Effector CD8-positive, alpha-beta T cell (primary cell): ENCODE data around the gene FRMD1.

Experiments used
- DNase-seq: peaks from one replicate; lab custom pipeline; 2025; lab: John Stamatoyannopoulos, UW

FRMD1 gene

DNA sequence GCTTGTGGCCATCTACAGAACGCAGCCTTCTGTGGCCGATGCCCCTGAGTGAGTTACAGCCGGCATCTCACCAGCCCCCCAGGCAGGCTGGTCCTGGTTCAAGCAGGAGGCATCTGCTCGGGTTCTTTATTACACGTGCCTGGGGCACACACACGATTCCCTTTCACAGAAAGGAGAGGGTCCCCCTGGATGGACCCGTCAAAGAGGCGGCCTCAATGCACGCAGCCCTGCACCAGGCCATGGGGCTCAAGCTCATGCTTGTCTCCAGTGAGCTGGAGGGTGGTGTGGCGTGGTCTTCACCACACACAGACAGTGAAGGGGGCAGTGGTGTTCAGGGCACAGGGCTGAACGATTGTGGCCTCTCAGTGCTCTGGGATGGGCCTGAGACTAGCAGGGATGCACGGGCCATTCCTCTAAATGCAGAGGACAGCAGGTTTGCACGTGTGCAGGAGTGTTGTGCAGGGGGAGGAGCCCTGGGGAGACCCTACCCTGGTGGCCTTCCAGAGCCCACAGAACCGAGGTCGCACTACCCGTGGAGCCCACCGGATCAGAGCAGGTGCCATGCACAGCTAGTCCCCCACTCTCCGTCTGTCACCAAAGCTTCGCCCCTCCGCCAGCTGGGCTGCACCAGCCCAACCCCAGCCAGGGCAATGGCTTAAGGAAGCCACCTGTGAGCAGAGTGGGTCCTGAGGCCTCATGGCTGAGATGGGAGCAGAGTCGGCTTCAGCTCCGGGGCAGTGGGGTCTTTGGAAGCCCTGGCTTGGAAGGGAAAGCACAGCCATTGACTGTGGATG, 23.1 kb downstream of the FRMD1 start:
- no peak for DNase-seq

DNA sequence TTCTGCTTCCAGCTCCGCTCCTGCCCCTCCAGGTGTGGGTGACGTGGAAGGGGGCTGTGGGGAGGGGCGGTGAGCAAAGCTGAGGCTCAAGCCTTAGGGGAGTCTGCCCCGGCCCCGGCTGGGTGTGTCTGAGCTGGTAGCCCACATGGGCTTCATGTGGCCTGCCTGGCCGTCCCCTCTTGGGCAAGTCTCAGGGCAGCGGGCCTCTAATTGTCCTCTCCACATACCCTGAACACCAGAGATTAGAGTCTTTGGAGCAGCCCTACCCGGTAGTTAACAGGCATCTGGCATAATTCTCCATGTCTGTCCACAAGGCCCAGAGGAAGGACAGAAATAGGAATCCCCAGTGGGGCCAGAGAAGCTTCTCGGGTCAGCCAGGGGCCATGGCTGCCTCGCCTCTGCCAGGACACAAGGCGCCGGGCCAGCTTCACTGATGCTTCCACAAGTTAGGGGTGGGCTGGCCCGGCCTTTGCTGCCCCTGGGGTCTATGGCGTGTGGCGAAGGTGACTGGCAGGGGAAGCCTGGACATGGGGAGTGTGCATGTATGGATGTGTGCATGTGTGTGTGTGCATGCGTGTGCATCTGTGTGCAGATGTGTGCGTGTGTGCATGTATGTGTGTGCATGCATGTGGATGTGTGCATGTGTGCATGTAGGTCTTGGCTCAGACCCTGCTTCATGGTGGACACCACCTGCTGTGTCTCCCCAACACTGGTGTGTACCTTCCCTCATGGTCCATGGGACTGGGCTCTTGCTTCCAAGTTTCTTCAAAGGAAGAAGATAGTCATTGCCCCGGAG, 24.0 kb downstream of the FRMD1 start:
- no peak for DNase-seq

DNA sequence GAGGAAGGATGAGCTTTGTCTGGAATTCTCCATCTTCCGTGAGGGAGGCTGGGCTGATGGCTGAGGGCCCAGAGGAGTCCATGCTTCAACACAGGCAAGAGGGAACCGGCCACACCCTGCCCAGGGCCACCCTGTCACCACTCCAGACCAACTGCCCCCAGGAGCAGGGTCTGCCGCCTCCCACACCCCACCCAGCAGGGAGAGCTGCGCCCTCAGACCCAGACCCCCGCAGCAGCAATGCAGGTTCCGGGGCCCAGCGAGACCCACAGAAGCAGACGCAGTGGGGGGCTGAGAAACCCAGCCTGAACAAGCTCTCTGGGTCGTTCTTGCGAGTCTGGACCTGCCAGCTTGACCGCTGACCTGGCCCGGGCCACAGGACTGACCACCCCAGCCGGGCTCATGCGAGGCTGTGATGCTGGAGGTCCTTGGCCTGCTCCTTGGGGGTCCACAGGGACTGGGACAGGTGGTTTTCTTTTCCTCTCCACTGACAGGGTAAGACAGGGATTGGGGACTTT, 25.0 kb downstream of the FRMD1 start:
- DNase-seq, result no peak

DNA sequence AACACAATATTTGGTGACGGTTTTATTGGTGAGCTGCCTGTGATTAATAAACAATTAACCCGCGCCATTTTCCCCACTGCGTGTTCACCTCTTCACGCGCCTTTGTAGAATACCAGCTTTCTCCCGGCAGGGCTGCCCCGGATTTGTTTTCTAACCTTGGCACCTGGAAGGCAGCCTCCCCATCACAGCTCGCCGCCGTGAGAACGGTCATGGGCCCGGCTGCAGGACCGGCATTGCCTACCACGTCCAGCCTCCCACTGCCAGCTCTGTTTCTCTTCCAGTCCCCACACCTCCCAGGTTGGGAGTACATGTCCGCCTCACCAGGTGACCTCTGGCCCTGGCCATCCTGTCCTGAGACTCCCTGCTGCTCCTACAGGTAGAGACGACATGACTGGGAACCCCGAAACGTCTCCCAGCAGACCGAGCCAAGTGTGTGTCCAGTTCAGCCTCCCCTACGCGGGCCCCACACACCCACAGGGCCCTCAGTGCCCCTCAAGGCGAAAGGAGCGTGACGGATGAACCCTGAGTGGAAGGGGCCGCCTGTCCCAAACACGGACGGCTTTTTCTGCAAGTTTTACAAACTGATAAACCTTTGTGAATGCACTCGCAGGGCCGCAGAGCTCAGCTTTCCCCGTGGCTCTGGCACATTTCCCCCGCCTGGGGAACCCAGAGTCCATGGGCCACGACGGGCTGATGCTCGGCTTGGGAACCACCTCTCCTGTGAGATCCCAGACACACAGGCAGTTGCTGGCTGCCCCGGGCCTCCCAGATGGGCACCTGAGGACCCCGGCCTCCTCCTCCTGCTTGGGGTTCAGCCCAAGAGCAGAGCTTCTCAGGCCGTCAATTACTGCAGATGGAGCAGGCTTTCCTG, 25.7 kb downstream of the FRMD1 start:
- no peak for DNase-seq

DNA sequence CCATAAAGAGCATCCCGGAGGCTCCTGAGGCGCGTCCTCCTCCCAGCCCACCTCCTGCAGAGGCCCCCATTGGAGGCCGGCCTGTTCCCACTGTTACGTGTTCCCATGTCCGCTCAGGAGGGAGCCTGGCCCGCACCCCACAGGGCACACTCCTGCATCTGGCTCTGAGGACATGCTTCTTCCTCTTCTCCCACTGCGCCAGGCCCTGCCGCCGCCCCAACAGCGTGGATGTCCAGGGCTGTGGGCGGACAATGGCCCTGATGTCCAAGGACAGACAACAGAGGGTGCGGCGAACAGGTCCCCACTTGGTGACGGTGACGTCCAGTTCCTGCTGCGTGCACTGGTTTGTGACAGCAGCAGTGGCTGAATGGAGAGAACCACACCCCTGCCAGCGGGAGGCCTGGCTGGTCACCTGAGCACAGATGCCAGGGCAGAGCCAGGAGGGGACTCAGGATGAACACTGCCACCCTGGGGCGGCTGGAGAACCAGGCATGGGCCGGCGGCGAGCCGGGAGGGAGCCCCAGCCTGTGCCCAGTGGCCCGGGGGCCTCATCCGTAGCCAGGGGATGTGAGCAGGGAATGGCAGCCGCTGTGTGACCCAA, 26.6 kb downstream of the FRMD1 start:
- no peak for DNase-seq

DNA sequence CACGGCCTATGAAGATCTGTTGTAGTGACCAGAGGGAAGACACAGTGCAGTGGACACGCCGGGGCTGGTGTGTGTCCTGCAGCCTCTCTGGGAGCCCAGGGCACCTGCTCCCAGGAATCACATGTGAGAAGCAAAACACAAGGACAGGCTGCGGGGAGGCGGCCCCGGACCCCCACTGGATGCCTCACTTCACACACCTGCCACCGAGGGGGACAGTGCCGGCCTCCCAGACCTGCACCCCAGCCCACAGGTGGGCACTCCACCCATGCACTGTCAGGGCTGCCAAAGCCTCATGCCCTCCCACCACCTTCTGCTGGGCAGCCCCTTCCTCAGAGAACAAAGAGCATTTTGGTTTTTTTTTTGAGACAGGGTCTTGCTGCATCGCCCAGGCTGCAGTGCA, 27.4 kb downstream of the FRMD1 start:
- DNase-seq, result no peak

DNA sequence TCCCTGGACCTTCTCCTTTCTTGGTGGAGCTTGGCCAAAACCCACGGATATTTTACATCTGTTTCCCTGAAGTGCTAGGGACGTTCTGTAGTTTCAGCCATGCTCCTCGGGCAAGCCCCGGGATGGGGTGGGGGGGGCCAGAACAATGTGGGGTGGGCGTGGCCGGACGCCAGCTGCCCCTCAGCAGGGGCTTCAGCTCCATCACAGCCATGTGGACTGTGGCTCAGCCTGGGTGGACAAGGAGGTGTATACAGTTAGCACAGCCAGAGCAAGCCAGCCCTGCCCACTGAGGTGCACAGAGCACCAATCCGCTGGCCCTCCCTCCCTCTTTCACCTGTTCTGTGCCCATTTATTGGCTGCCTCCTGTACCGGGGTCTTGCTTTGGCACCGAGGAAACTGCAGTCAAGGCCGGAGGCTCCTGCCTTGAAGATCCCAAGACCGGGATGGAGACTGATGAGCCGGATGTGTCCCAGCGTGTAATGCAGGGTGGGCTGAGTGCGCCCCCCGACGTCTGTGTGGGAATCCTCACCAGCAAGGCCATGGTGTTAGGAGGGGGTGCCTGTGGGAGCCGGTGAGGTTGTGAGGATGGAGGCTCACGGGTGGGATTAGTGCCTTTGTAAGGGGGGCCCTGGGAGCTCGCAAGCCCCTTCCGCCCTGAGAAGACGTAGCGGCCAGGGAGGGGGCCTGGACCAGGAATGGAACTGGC, 28.0 kb downstream of the FRMD1 start:
- DNase-seq, result no peak

DNA sequence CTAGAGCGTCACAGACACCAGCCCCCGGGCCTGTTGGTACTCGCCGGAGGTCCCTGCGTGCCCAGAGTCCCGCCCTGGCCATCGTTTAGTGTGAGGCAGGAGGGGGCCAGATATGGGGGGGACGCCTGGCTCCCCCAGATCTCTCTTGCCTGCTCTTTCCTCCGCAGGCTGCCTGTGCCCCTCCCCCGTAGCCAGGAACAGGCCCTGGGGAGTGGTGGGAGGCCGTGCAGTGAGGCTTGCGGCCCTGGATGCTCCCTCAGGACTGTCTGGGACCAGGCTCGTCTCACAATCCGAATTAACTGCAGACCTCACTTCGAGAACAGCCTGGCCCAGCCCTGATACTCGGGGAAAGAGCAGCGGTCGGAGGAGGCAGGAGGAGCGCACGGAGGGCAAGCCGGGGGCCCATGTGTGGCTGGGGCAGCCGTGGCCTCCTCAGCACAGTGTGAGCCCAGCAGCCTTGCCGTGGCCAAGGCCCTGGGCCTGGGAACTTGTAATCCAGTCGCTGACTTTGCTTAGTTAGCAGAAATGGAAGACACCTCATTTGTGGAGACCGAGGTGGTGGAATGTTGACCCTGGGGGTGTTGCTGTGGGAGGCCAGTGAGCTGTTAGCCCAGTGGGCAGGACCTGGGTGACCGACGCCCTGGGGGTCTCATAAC, 28.7 kb downstream of the FRMD1 start:
- no peak for DNase-seq

DNA sequence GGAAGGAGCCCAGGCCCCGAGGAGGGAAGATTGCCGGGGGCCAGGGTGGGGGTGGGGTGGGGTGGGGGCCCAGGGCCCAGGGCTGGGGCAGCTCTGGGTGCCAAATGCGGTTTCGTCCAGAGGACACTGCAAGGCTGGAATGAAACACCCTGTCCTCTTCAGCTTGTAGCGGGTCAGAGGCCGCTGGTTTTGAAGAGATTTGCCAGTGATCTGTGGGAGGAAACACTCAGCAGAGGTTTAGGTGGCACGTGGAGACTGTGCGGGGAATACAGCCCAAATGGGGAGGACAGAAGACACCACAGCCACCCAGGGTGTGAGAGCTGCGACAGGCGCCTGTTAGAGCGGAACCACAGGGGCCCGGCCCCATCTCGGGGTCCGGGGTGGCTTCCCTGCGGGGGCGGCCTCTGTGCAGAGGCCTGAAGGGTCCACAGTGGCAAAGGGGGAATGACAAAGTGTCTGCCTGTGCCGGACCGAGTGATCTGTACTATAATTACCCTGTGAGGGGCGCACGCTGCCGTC, 29.2 kb downstream of the FRMD1 start:
- DNase-seq, result no peak

DNA sequence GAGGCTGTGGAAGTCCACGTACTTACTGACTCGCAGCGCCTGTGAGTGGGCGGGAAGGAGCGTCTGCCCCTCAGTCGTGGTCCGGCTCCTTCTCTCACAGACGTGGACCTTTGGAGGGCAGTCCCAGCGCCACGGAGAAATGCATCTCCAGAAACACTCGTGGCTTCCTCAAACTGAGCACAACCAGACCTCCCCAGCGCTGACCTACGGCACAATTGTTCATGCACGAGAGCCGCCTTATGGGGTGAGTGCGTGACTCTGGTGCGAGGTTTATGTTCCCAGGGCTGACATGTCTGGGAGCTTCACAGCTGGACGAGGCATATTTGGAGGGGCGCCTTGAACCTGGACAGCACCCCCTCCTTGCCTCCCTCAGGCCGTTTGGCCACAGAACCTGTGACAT, 29.7 kb downstream of the FRMD1 start:
- no peak for DNase-seq

DNA sequence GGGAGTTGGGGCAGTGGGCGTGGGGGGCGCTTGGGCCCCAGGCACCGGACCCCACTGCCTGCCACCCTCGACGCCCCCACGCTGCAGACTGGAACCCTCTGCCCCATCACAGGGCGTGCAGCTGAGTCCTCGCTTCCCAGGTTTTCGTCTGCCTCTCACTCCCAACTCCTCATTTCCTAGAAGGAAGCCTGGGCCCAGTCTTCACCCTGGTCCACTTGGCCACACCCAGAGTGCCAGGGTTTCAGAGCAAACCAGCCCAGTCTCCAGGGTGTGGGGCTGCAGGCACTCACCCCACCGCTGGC, 30.3 kb downstream of the FRMD1 start:
- DNase-seq, result no peak

DNA sequence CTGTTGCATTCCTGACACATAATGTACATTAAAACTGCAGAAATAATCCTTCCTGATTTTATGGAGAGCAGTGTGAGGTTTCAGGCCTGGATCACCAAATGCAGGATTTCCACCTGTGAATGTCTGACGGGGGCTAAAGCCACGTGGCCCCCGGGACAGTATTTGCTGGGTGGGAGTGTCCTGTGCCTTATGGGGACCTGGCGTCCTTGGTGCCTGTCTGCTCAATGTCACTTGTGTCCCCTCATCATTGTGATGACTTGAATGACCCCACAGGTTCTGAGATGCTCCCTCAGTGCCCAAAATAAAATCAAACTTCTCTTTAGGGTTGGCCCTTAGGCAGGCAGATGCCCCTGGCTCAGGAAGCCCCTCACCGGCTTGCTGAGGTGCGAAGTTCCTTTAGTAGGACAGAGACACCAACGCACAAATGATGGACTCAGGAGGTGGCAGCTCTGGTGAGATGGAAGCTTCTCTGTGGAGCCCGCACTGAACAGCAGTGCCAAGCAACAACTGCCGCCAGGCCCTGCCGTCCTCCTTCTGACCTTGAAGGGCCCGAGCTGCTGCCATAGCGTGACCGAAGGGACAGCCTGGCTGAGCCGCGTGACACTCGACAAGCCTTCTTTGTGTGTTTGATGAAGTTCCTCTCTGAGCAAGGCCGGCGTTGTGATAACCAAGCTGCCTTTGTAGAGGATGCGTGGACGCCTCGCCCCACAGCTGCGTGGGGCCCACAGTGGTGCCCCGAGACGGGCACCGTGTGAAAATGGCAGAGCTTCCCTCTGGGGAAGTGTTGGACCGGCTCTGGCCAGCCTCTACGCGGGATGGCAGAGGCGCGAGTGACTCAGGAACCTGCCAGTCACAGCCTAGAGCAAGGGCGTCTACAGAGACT, 30.9 kb downstream of the FRMD1 start:
- DNase-seq, result no peak

DNA sequence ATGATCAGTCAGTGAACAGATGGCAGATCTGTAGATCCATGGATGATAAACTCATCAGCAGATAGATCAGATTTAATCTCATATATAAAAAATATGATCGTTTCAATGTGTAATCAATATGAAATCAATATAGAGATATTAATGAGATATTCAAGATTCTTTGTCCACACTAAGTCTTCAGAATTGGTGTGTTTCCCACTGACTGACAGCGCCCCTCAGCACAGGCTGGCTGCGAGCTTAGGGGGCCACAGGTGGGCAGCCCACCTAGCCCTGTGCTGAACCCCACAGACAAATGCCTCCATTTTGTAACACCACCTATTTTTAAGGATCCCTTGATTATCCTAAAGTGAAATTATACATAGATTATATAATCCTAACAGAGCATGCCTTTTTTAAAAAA, 32.3 kb downstream of the FRMD1 start:
- no peak for DNase-seq

DNA sequence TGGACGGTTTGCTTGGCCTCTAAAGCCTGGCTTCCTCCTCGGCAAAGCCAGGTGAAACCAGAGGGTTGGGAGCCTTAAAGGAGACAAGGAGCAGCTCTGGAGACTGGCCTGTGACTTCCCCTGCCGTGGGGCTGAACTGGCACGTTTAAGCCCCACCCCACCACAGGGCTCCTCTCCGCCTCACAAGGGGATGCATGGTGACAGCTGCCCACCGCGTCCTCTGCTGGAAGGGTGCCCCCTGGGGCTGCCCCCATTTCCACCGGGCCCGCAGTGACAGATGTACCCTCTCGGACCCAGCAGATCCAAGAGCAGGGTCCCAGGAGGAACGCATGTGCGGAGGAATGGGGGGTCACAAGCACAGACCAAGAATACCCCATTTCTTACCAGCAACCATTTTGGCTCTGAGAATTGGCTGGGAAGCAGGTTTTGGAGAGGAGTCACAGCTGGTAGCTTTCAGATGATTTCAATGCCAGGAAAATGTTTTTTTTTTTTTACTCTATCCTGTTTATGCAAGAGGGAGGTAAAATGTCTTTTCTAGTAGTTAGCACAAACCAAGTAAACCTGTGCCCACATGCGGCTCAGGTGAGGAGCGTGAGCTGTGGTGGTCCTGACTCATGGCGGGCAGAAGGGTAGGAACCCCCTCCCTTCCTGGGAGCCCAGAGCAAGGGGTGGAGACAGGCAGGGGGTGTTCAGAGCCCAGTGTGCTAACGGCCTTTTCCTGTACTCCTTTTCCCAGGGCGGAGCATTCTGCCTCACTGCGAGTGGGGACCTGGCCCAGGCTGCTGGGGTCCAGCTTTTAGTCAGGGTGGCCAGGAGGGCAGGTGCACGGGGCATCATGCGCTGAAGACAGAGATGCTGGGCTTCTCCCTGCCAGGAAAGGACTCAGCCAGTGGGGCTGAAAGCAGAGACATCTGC, 33.0 kb downstream of the FRMD1 start:
- no peak for DNase-seq

DNA sequence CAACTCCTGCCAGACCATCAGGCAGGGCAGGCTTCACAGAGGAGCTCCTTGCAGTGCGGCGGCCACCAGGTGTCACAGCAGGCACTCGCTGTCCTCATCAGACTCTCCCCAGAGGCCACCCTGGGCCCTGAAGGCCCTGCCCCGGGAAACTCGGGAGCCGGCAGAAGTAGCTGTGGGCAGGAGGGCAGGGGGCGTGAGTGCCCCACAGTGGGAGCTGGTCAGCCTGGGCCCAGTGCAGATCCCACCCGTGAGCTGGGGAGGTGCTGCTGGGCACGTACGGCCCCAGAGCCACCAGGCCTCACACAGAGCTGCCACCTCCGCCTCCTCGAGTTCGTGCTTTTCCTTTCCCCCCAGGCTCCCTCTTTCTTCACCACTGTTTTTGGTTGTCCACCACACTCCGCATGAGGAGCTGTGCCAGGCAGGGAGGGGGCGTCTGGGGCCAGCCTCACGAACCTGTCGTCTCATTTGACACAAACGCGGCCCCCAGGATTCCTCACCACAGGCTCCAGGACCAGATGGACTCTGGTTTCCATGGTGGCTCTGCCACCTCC, 33.8 kb downstream of the FRMD1 start:
- DNase-seq, result no peak

DNA sequence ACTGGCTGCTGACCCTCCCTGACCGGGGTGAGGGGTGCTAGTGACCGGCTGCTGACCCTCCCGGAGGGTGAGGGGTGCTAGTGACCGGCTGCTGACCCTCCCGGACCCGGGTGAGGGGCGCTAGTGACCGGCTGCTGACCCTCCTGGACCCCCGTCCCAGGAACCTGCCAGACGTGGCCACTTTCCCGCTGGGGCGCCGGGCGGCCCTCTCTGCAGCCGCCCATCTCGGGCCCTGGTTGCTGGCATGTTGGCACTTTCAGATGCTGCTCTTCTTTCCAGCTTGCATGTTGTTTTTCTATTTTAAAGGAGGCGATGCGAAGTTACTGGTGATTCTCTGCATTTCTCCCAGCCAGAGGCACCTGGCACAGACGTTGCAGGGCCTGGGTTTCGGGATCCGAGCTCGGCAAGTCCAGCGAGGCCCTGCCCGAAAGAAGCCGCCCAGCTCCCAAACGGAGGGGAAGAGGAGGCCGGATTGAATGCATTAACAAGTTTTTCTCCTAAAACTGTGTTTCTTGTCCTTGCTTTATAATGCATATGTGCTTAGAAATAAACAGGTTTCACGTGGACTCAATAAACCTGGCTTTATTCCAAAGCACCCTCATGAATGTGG, 34.4 kb downstream of the FRMD1 start:
- no peak for DNase-seq

DNA sequence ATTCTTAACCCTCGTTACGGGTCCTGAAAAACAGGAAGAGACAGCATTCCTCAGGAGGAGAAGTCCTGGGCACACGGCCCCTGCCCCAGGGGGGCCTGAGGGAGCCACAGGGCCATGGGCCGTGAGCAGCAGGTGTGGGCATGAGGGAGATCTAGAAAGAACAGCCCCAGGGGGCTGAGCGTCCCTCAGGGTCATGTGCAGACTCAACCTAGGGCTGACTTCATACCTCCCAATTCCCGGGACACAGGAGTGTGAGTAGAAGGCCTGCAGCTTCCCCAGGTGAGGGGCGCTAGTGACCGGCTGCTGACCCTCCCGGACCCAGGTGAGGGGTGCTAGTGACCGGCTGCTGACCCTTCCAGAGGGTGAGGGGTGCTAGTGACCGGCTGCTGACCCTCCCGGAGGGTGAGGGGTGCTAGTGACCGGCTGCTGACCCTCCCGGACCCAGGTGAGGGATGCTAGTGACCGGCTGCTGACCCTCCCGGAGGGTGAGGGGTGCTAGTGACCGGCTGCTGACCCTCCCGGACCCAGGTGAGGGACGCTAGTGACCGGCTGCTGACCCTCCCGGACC, 35.1 kb downstream of the FRMD1 start:
- DNase-seq, result no peak
